ENCODE results near the gene LCN1.

Gene LCN1

GRCh38 chr9:135570456-135570855 lies 49.2 kb downstream of the LCN1 start:
- TF ChIP-seq, protein P1, sequence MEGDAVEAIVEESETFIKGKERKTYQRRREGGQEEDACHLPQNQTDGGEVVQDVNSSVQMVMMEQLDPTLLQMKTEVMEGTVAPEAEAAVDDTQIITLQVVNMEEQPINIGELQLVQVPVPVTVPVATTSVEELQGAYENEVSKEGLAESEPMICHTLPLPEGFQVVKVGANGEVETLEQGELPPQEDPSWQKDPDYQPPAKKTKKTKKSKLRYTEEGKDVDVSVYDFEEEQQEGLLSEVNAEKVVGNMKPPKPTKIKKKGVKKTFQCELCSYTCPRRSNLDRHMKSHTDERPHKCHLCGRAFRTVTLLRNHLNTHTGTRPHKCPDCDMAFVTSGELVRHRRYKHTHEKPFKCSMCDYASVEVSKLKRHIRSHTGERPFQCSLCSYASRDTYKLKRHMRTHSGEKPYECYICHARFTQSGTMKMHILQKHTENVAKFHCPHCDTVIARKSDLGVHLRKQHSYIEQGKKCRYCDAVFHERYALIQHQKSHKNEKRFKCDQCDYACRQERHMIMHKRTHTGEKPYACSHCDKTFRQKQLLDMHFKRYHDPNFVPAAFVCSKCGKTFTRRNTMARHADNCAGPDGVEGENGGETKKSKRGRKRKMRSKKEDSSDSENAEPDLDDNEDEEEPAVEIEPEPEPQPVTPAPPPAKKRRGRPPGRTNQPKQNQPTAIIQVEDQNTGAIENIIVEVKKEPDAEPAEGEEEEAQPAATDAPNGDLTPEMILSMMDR (conservative IDR thresholded peaks at IDR 0.05), result no peak
- no peak overlapping the region for H3K27ac ChIP-seq

DNA sequence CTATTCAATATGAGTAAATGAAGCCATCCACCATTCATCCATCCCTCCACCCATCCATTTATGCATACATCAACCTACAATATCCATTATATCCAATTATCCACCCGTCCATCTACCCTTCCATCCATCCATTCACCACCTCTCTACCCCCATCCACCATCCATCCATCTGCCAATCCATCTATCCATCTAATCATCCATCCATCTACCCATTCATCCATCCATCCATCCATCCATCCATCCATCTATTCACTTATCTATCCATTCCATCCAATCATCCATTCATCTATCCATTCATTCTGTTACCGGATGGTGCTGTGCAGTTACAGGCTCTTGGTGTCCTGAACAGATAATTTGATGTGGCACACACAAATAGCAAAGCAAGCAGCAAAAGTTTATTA lies 51.0 kb downstream of the LCN1 start:
- H3K27ac ChIP-seq, result no peak overlapping the region
- TF ChIP-seq, protein P1 (conservative IDR thresholded peaks at IDR 0.05), result no peak

DNA sequence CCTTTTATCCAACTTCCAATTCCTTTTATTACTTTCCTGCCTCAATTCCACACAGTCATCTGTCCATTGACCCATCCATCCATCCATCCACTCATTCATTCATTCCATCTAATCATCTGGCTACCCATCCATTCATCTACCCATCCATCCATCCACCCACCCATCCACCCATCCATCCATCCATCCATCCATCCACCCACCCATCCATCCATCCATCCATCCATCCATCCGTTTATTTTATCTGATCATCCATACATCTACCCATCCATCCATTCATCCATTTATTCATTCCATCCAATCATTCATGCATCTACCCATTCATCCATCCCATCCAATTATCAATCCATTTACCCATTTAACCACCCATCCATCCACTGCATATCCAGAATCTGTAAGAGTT lies 51.9 kb downstream of the LCN1 start:
- H3K27ac ChIP-seq, result no peak overlapping the region
- TF ChIP-seq, protein P1 (conservative IDR thresholded peaks at IDR 0.05), result no peak

GRCh38 chr9:135574331-135574730 lies 53.1 kb downstream of the LCN1 start:
- H3K27ac ChIP-seq, result no peak overlapping the region
- TF ChIP-seq, protein P1 (conservative IDR thresholded peaks at IDR 0.05), result no peak

- no peak overlapping the region for H3K27ac ChIP-seq
- TF ChIP-seq, protein P1 (conservative IDR thresholded peaks at IDR 0.05), result no peak
Observed at GRCh38 chr9:135574943-135575342, 53.7 kb downstream of the LCN1 start.
